ENCODE results near the gene PASK. TPM values are rescaled to one million over a fixed set of nuclear protein-coding genes. Genes with fewer than 3 reads are reported as not detected.

PASK gene
- total and polyA plus RNA-seq, 2 of the 4 experiments (the other 2 are of a cell fraction) = 4.1 TPM

DNA sequence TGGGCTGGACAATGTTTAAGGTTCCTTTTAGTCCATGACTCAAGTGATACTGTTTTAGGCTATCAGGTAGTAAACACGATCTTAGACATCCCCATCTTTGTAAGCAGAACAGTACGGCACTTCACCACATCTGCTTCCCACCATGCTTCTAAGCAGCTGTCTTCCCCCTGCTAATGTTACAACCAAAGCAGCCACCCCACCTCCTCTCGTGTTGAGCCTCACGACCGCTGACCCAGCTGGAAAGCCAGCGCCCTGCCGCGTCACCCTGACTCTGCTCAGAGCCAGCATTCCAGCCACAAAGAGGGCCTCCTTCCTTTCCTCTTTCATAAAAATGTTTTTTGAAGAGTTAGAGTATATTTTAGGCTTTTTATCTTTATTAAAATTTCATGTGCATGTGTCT is 56.6 kb downstream of the PASK start:
- no peak overlapping the region for H2BK120ac ChIP-seq (ENCODE audit: low read depth, low read length)
- H4K91ac ChIP-seq (ENCODE audit: insufficient read depth, low read depth, low read length) = no peak overlapping the region
- no peak for ATAC-seq (ENCODE audit: low read depth)
- H2BK5ac ChIP-seq (ENCODE audit: low read depth, low read length, poor library complexity, severe bottlenecking) = no peak overlapping the region
- no peaks in the 10 kb centered on the region for H3K9me3 ChIP-seq (ENCODE audit: control insufficient read depth, insufficient read depth, low read length)
- H3K4me3 ChIP-seq (ENCODE audit: insufficient read depth, low read depth, low read length) = no peak overlapping the region
- H2BK15ac ChIP-seq (ENCODE audit: low read depth, low read length) = no peak overlapping the region
- no peak overlapping the region for H4K5ac ChIP-seq (ENCODE audit: low read depth, low read length)
- peaks cover 10 to 13% of the 10 kb centered on the region in 2 experiments for H3K79me1 ChIP-seq (ENCODE audit: low read depth in 1 of 2, low read length in 2 of 2)
- H3K36me3 ChIP-seq (ENCODE audit: control insufficient read depth, insufficient read depth, low read length) = peaks cover 59% of the 10 kb centered on the region
- no TSS peak for BruUV-seq (replicated peaks)
- H2AK9ac ChIP-seq (replicated peaks; ENCODE audit: low read depth, low read length, poor library complexity) = no peak overlapping the region
- H3K14ac ChIP-seq (replicated peaks; ENCODE audit: low read depth, low read length) = no peak overlapping the region
- H3K23ac ChIP-seq (ENCODE audit: low read depth, low read length) = no peak overlapping the region
- H3K4ac ChIP-seq (ENCODE audit: low read depth, low read length) = no peak overlapping the region
- no peak overlapping the region for H3K9ac ChIP-seq (ENCODE audit: low read depth, low read length)
- WGBS, 2 experiments (ENCODE audit: extremely low coverage in 2 of 2, insufficient read length in 1 of 2) = 83% methylated on average over 2 of the region's 8 CpGs; no CpG with 5 or more reads in 1 of the 2 experiments
- H2AFZ ChIP-seq (replicated peaks; ENCODE audit: low read length, poor library complexity) = no peak overlapping the region
- no peaks in the 10 kb centered on the region for H3K4me1 ChIP-seq (ENCODE audit: control insufficient read depth, insufficient read depth, low read length)
- TF ChIP-seq RAD21 (IDR thresholded peaks at IDR 0.05; ENCODE audit: low read length) = no peak
- no peak for TF ChIP-seq SMC3 (IDR thresholded peaks at IDR 0.05; ENCODE audit: low read depth, low read length)
- TF ChIP-seq MXI1 (IDR thresholded peaks at IDR 0.05; ENCODE audit: borderline replicate concordance, low read depth, low read length) = no peak
- TF ChIP-seq RCOR1 (IDR thresholded peaks at IDR 0.05; ENCODE audit: insufficient replicate concordance, low read length) = no peak
- TF ChIP-seq MAFK (IDR thresholded peaks at IDR 0.05; ENCODE audit: low read depth, low read length) = no peak
- TF ChIP-seq BHLHE40 (IDR thresholded peaks at IDR 0.05; ENCODE audit: low read depth, low read length) = no peak
- DNase-seq = no peak
- intact Hi-C loops (cut with micrococcal nuclease) = no loop called here
- dilution Hi-C loops (cut with HindIII; ENCODE audit: low sequenced_read_pairs, unreplicated experiment) = no loop called here
- no peak overlapping the region for H3K18ac ChIP-seq (ENCODE audit: low read depth, low read length)
- H4K20me1 ChIP-seq (ENCODE audit: insufficient read depth, low read length) = 0 out of 2 replicates have a peak, but pooled peaks cover 2% of the 10 kb centered on the region
- H3K9me1 ChIP-seq (ENCODE audit: insufficient read depth, low read length) = 0 out of 2 replicates have a peak, but pooled peaks cover 3% of the 10 kb centered on the region
- ChIA-PET CTCF (no interaction called here), POLR2A (ENCODE audit: unreplicated experiment) (no interaction called here)
- H3K27me3 ChIP-seq (ENCODE audit: control insufficient read depth, insufficient read depth, low read length) = no peaks in the 10 kb centered on the region
- H4K8ac ChIP-seq (ENCODE audit: low read depth in 2 of 2, low read length in 2 of 2) = no peak overlapping the region
- H3K27ac ChIP-seq (ENCODE audit: insufficient read depth, low read length) = no peak overlapping the region
- no peak overlapping the region for H3K56ac ChIP-seq (ENCODE audit: extremely low read depth, insufficient read depth, low read length)
- in situ Hi-C loops (cut with MboI; ENCODE audit: low sequenced_read_pairs) = no loop called here
- H2BK20ac ChIP-seq (ENCODE audit: low read depth, low read length) = no peak overlapping the region
- H3K4me2 ChIP-seq (ENCODE audit: low read depth, low read length) = no peak overlapping the region
- H2AK5ac ChIP-seq (ENCODE audit: low read depth, low read length) = no peak overlapping the region

Data from IMR-90 (cell line).